HL-60 (cell line): ENCODE data around the gene FERMT3.

Experiments used
- DNase-seq, 2 experiments: peaks; one replicate each; pipeline ENCODE4 v3.0.0-alpha.2; 2010 to 2020; ENCODE audit warnings: low read depth in 1 of 2, low spot score in 1 of 2
- H3K27ac ChIP-seq: fragments of 250-450 bp; sonication (Bioruptor Pico); replicated peaks from 2 replicates; pipeline ENCODE4 v1.5.1; 2020; ENCODE audit warnings: mild to moderate bottlenecking, moderate library complexity
- H3K27me3 ChIP-seq: fragments of 250-450 bp; sonication (Bioruptor Pico); 2 replicates; pipeline ENCODE4 v1.5.1; 2021; ENCODE audit warnings: mild to moderate bottlenecking, moderate library complexity; ENCODE audit not compliant: insufficient read depth, poor library complexity, severe bottlenecking
- H3K4me3 ChIP-seq: replicated peaks from 2 replicates; pipeline ENCODE4 v1.5.1; 2011; ENCODE audit warnings: mild to moderate bottlenecking, control low read depth, low read length; ENCODE audit not compliant: insufficient read depth
- GABPA ChIP-seq: IDR thresholded peaks from 2 replicates; pipeline ENCODE4 v1.6.1; 2012; ENCODE audit warnings: low read depth
- POLR2AphosphoS5 ChIP-seq: IDR thresholded peaks from 2 replicates; pipeline ENCODE4 v1.6.1; 2012; ENCODE audit warnings: low read depth
- REST ChIP-seq: IDR thresholded peaks from 2 replicates; pipeline ENCODE4 v1.6.1; 2012; ENCODE audit warnings: low read depth; ENCODE audit not compliant: insufficient replicate concordance
- SPI1 ChIP-seq: IDR thresholded peaks from 2 replicates; pipeline ENCODE4 v1.6.1; 2012; ENCODE audit warnings: low read depth, mild to moderate bottlenecking, borderline replicate concordance
- TF ChIP-seq, protein P1 (sequence below): IDR thresholded peaks from one replicate; pipeline ENCODE4 v1.5.1; 2011; ENCODE audit warnings: low read length, control low read depth, inconsistent platforms; ENCODE audit not compliant: insufficient read depth

FERMT3 gene

DNA sequence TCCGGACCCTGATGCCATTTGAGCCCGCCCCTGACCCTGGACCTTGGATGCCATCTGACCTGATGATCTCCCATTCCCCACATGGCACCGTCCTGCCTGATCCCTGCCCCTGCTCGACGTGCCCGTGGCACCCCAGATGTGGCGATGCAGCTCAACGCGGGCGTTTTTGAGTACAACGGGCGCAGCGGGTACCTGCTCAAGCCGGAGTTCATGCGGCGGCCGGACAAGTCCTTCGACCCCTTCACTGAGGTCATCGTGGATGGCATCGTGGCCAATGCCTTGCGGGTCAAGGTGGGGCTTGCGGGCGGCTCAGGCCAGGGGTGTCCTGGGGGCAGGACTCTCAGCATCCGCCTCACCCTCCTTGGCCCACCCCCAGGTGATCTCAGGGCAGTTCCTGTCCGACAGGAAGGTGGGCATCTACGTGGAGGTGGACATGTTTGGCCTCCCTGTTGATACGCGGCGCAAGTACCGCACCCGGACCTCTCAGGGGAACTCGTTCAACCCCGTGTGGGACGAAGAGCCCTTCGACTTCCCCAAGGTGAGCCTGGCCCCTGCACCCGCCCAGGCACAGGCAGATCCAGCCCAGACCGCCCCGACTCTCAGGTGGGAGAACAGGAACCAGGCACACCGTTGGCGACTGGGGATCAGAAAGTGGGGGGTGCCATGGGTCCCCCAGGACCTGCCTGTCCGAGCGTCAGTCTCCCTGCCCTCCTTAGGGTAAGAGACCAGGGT lies 55.9 kb downstream of the FERMT3 start:
- no peak overlapping the region for H3K27ac ChIP-seq
- DNase-seq, result no peak
- H3K4me3 ChIP-seq, result no peak overlapping the region
- no peak for TF ChIP-seq POLR2AphosphoS5
- TF ChIP-seq, protein P1, sequence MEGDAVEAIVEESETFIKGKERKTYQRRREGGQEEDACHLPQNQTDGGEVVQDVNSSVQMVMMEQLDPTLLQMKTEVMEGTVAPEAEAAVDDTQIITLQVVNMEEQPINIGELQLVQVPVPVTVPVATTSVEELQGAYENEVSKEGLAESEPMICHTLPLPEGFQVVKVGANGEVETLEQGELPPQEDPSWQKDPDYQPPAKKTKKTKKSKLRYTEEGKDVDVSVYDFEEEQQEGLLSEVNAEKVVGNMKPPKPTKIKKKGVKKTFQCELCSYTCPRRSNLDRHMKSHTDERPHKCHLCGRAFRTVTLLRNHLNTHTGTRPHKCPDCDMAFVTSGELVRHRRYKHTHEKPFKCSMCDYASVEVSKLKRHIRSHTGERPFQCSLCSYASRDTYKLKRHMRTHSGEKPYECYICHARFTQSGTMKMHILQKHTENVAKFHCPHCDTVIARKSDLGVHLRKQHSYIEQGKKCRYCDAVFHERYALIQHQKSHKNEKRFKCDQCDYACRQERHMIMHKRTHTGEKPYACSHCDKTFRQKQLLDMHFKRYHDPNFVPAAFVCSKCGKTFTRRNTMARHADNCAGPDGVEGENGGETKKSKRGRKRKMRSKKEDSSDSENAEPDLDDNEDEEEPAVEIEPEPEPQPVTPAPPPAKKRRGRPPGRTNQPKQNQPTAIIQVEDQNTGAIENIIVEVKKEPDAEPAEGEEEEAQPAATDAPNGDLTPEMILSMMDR, result no peak
- TF ChIP-seq GABPA, result no peak
- no peak for TF ChIP-seq SPI1
- TF ChIP-seq REST, result no peak
- H3K27me3 ChIP-seq, result no peaks in the 10 kb centered on the region

GRCh38 chr11:64263021-64263946 lies 56.8 kb downstream of the FERMT3 start:
- no peak for DNase-seq
- Histone ChIP-seq H3K27me3 (no peaks in the 10 kb centered on the region), H3K27ac (no peak overlapping the region), H3K4me3 (no peak overlapping the region)
- TF ChIP-seq POLR2AphosphoS5, result no peak
- TF ChIP-seq, protein P1, result no peak
- TF ChIP-seq GABPA, result no peak
- TF ChIP-seq REST, result no peak
- no peak for TF ChIP-seq SPI1

- Histone ChIP-seq H3K27me3 (no peaks in the 10 kb centered on the region), H3K27ac (no peak overlapping the region), H3K4me3 (no peak overlapping the region)
- no peak for DNase-seq
- TF ChIP-seq SPI1, result no peak
- TF ChIP-seq GABPA, result no peak
- TF ChIP-seq, protein P1, result no peak
- no peak for TF ChIP-seq REST
- TF ChIP-seq POLR2AphosphoS5, result no peak
These were observed 57.4 kb downstream of the FERMT3 start for GRCh38 chr11:64263947-64264317.
